OCI-LY3 (cell line): ENCODE results near the gene DEPDC1B.

Experiments used
- H2AFZ ChIP-seq: fragments of 200-600, 300-600 bp; shearing (Covaris generic); 2 replicates; pipeline ENCODE4 v1.6.0; 2014; ENCODE audit warnings: antibody characterized with exemption, low read depth, low read length
- H3K27ac ChIP-seq: fragments of 200-600, 300-600 bp; sonication (generic); 2 replicates; pipeline ENCODE4 v1.5.1; 2014; ENCODE audit warnings: mild to moderate bottlenecking, low read length, moderate library complexity, mixed read lengths
- H3K27me3 ChIP-seq: fragments of 200-600, 300-600 bp; sonication (generic); 2 replicates; pipeline ENCODE4 v1.6.1; 2014; ENCODE audit warnings: low read depth, low read length, mixed read lengths
- H3K36me3 ChIP-seq: fragments of 200-600, 300-600 bp; sonication (generic); replicated peaks from 2 replicates; pipeline ENCODE3; 2014; ENCODE audit warnings: low read depth, low read length, mixed read lengths
- H3K4me1 ChIP-seq: fragments of 300-600, 200-600 bp; sonication (generic); 2 replicates; pipeline ENCODE4 v1.6.1; 2014; ENCODE audit warnings: low read length, mixed read lengths
- H3K4me2 ChIP-seq: fragments of 200-600, 300-600 bp; sonication (generic); 2 replicates; pipeline ENCODE4 v1.6.1; 2014; ENCODE audit warnings: low read length, mixed read lengths
- H3K4me3 ChIP-seq: fragments of 300-600, 200-600 bp; sonication (generic); 2 replicates; pipeline ENCODE4 v1.5.1; 2014; ENCODE audit warnings: antibody characterized with exemption, mild to moderate bottlenecking, low read length, moderate library complexity
- H3K79me2 ChIP-seq: fragments of 300-600, 200-600 bp; shearing (Covaris generic); 2 replicates; pipeline ENCODE4 v1.6.1; 2014; ENCODE audit warnings: mild to moderate bottlenecking, low read length, mixed read lengths
- H3K9ac ChIP-seq: fragments of 300-600, 200-600 bp; shearing (Covaris generic); 2 replicates; pipeline ENCODE4 v1.6.0; 2014; ENCODE audit warnings: mild to moderate bottlenecking, low read length, moderate library complexity
- H3K9me3 ChIP-seq: fragments of 200-600, 300-600 bp; shearing (Covaris generic); 2 replicates; pipeline ENCODE4 v1.6.1; 2014; ENCODE audit warnings: low read length, mixed read lengths; ENCODE audit not compliant: insufficient read depth
- H4K20me1 ChIP-seq: fragments of 200-600, 300-600 bp; sonication (generic); 2 replicates; pipeline ENCODE4 v1.6.1; 2016; ENCODE audit warnings: low read length, mixed read lengths; ENCODE audit not compliant: insufficient read depth
- CTCF ChIP-seq: fragments of 200-600, 300-600 bp; sonication (generic); IDR thresholded peaks from 2 replicates; pipeline ENCODE4 v1.5.1; 2014; ENCODE audit warnings: antibody characterized with exemption, low read length, low read depth
- EZH2phosphoT487 ChIP-seq: fragments of 200-600 bp; shearing (Covaris generic); IDR thresholded peaks from 2 replicates; pipeline ENCODE4 v1.6.1; 2018; ENCODE audit warnings: antibody characterized with exemption, mixed run types, low read depth

Gene DEPDC1B, protein sequence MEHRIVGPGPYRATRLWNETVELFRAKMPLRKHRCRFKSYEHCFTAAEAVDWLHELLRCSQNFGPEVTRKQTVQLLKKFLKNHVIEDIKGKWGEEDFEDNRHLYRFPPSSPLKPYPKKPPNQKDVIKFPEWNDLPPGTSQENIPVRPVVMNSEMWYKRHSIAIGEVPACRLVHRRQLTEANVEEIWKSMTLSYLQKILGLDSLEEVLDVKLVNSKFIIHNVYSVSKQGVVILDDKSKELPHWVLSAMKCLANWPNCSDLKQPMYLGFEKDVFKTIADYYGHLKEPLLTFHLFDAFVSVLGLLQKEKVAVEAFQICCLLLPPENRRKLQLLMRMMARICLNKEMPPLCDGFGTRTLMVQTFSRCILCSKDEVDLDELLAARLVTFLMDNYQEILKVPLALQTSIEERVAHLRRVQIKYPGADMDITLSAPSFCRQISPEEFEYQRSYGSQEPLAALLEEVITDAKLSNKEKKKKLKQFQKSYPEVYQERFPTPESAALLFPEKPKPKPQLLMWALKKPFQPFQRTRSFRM

GRCh38 chr5:60699609-60700415 lies at the start of gene DEPDC1B:
TSS of gene DEPDC1B (minus strand) at chr5:60700166. CDS start at chr5:60700093, 73 bp downstream.
- Histone ChIP-seq H3K4me2 (peak within 1 kb of the TSS; percentile 97), H3K79me2 (peaks cover 47% of the 10 kb centered on the region), H3K4me3 (peak within 1 kb of the TSS; percentile 99), H4K20me1 (no peaks in the 10 kb centered on the region), H3K36me3 (no peaks in the 10 kb centered on the region), H2AFZ (peak within 1 kb of the TSS; percentile 99), H3K27ac (peak within 1 kb of the TSS; percentile 74), H3K9ac (peak within 1 kb of the TSS; percentile 96), H3K9me3 (no peaks in the 10 kb centered on the region), H3K4me1 (peaks cover 12% of the 10 kb centered on the region), H3K27me3 (0 out of 2 replicates have a peak, but pooled peaks cover 4% of the 10 kb centered on the region)
- TF ChIP-seq CTCF (peak; percentile 39), EZH2phosphoT487 (no peak)

DNA sequence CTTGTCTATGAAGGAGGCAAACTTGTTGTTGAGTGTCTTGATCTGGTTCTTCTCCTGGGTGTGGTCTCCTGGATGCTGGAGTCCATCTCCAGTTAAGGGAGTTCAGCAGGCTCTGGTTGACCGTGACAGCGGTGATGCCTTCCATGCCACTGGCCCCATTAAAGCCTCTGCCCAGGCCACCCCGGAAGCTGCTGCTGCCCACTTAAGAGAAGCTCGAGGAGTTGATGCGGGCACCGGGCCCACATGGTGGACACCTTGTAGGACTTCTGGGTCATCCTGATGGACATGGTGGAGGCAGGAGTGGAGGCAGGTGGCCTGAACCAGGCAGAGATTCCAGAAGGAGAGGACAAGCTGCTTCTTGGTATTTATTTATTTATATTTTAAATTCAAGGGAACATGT lies 44.7 kb upstream of the DEPDC1B start:
- Histone ChIP-seq H3K79me2 (no peaks in the 10 kb centered on the region), H3K4me2 (no peak overlapping the region), H3K9me3 (no peaks in the 10 kb centered on the region), H3K36me3 (no peaks in the 10 kb centered on the region), H3K9ac (no peak overlapping the region), H3K27me3 (no peaks in the 10 kb centered on the region), H3K4me1 (no peaks in the 10 kb centered on the region), H4K20me1 (no peaks in the 10 kb centered on the region), H3K4me3 (no peak overlapping the region), H2AFZ (no peak overlapping the region), H3K27ac (no peak overlapping the region)
- TF ChIP-seq CTCF: no peak
- no peak for TF ChIP-seq EZH2phosphoT487

- Histone ChIP-seq H3K9me3 (no peaks in the 10 kb centered on the region), H3K36me3 (no peaks in the 10 kb centered on the region)
Measured at GRCh38 chr5:60743511-60744314, 43.7 kb upstream of the DEPDC1B start.

More at GRCh38 chr5:60743511-60744314, 43.7 kb upstream of the DEPDC1B start:
- H4K20me1 ChIP-seq: no peaks in the 10 kb centered on the region
- H2AFZ ChIP-seq: no peak overlapping the region
- H3K4me2 ChIP-seq: no peak overlapping the region
- no peak overlapping the region for H3K27ac ChIP-seq
- peaks cover 4% of the 10 kb centered on the region for H3K4me1 ChIP-seq
- TF ChIP-seq EZH2phosphoT487: no peak
- no peak for TF ChIP-seq CTCF
- H3K27me3 ChIP-seq: no peaks in the 10 kb centered on the region
- no peak overlapping the region for H3K9ac ChIP-seq
- no peak overlapping the region for H3K4me3 ChIP-seq
- H3K79me2 ChIP-seq: no peaks in the 10 kb centered on the region
